Effector memory CD8-positive, alpha-beta T cell (primary cell): ENCODE data around the gene RNF168.
"Not testable (repeated sequence)": the region's sequence is repeated elsewhere in the genome, so short reads cannot be mapped to it uniquely, and the experiment has no call there.

Experiments used
- ATAC-seq: fragments of 150-1000 bp; cut with Tn5 transposase; replicated peaks from 2 replicates; pipeline ENCODE4 v1.10.0; 2021; ENCODE audit warnings: mild to moderate bottlenecking, moderate library complexity
- DNase-seq, 3 experiments: peaks; one replicate each; pipeline ENCODE4 v3.0.0; 2021
- H3K27ac Mint-ChIP-seq, 2 donors: one replicate each; pipeline ENCODE4 v1.8.0; 2022; ENCODE audit warnings: mild to moderate bottlenecking in 2 of 2, mixed read lengths in 2 of 2, moderate library complexity in 2 of 2
- H3K27me3 Mint-ChIP-seq, 2 donors: one replicate each; pipeline ENCODE4 v1.8.0; 2022; ENCODE audit warnings: mixed read lengths in 2 of 2
- H3K36me3 Mint-ChIP-seq: one replicate; pipeline ENCODE4 v1.8.0; 2022; ENCODE audit warnings: mild to moderate bottlenecking, moderate library complexity, mixed read lengths; ENCODE audit not compliant: insufficient read depth
- H3K4me1 Mint-ChIP-seq, 2 donors: one replicate each; pipeline ENCODE4 v1.8.0; 2022; ENCODE audit warnings: low read depth in 2 of 2, mixed read lengths in 2 of 2
- H3K4me3 Mint-ChIP-seq, 2 donors: one replicate each; pipeline ENCODE4 v1.8.0; 2022; ENCODE audit warnings: mild to moderate bottlenecking in 2 of 2, mixed read lengths in 2 of 2, moderate library complexity in 2 of 2
- H3K9me3 Mint-ChIP-seq, 2 donors: one replicate each; pipeline ENCODE4 v1.8.0; 2022; ENCODE audit warnings: mixed read lengths in 2 of 2

The RNF168 gene

GRCh38 chr3:196511108-196511507 is 7.5 kb upstream of the RNF168 start:
- not testable (repeated sequence) for DNase-seq, H3K4me3 Mint-ChIP-seq, H3K27ac Mint-ChIP-seq, H3K9me3 Mint-ChIP-seq, H3K4me1 Mint-ChIP-seq, H3K36me3 Mint-ChIP-seq, ATAC-seq
- peaks cover 13 to 19% of the 10 kb centered on the region in 2 donors for H3K27me3 Mint-ChIP-seq

DNA sequence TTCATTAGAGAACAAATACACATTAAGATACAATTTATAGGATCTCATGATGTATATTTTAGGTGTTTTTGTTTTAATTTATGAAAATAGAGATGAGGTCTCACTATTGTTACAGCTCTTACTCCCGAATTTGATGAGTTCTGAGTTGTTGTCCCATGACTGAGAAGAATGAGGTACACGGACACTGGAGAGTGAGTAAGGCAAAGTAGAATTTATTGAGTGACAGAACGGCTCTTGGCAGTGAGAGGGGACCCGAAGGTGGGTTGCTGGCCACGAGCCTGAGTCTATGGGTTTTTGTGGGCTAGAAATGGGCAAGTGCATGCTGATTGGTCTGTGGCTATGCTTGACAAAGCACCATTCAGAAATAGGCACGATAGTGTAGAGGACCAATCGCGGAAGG is 3.1 kb upstream of the RNF168 start:
- no peak for ATAC-seq
- Mint-ChIP-seq H3K27ac (no peak overlapping the region), H3K4me3 (no peak overlapping the region), H3K9me3 (no peaks in the 10 kb centered on the region), H3K27me3 (peaks cover 0 to under 1% of the 10 kb centered on the region in 2 donors), H3K4me1 (peaks cover 14 to 16% of the 10 kb centered on the region in 2 donors), H3K36me3 (peaks cover 27% of the 10 kb centered on the region)
- DNase-seq = no peak

DNA sequence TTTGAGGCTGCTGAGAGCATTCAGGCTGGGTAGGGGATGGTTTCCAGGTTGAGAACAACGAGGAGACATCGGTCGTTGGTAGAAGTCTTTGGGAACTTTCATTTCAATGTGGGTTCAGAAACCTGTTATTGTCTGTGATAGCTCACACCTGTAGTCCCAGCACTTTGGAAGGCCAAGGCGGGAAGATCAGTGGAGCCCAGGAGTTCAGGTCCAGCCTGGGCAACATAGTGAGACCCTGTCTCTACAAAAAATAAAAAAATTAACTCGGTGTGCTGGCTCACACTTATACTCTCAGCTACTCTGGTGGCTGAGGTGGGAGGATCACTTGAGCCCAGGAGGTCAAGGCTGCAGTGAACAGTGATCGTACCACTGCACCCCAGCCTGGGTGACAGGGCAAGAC is 988 bp upstream of the RNF168 start:
- Mint-ChIP-seq H3K36me3 (peaks cover 36% of the 10 kb centered on the region), H3K27ac (peak overlapping the region in 1 of 2 donors; percentile 96), H3K4me1 (peaks cover 30 to 34% of the 10 kb centered on the region in 2 donors), H3K27me3 (no peaks in the 10 kb centered on the region), H3K9me3 (no peaks in the 10 kb centered on the region), H3K4me3 (peak overlapping the region; percentile 99 to 100)
- ATAC-seq (no peak), DNase-seq (no peak)

DNA sequence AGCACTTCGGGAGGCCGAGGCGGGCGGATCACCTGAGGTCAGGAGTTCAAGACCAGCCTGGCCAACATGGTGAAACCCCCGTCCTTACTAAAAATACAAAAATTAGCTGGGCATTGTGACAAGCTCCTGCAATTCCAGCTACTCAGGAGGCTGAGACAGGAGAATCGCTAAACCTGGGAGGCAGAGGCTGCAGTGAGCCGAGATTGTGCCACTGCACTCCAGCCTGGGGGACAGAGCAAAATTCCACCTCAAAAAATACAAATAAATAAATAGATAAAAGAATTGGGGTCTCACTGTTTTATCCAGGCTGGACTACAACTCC is 470 bp upstream of the RNF168 start:
- H3K36me3 Mint-ChIP-seq = peaks cover 39% of the 10 kb centered on the region
- ATAC-seq, DNase-seq, H3K9me3 Mint-ChIP-seq, H3K27me3 Mint-ChIP-seq: not testable (repeated sequence)
- peak overlapping the region; percentile 99 to 100 for H3K4me3 Mint-ChIP-seq
- peak overlapping the region; percentile 96 to 98 for H3K27ac Mint-ChIP-seq
- peaks cover 35 to 39% of the 10 kb centered on the region in 2 donors for H3K4me1 Mint-ChIP-seq

DNA sequence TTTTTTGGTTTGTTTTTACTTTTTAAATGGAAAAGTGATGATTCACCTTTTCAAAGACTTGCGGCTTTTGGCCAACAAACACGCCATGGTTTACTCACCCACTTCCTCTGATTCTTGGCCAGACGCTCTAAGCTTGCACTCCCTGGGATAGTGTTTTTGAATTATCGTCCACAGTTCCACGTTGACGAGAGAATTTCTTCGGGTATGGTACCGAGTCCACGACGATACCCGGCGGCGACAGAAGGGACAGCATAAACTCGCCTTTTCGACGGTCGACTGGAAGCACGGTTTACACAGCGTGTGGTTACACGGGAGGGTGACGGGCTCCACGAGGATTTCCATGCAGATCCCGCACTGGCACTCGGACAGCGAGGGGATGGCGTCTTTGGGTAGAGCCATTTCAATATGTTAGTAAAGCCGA is 783 bp downstream of the RNF168 start:
- peak; percentile 48 to 54 (median 51) for DNase-seq
- ATAC-seq = peak; percentile 56
- no peaks in the 10 kb centered on the region for H3K27me3 Mint-ChIP-seq
- H3K36me3 Mint-ChIP-seq = peaks cover 43% of the 10 kb centered on the region
- H3K27ac Mint-ChIP-seq = peak overlapping the region; percentile 96 to 98
- peak overlapping the region; percentile 99 to 100 for H3K4me3 Mint-ChIP-seq
- H3K4me1 Mint-ChIP-seq = peaks cover 41 to 49% of the 10 kb centered on the region in 2 donors
- no peaks in the 10 kb centered on the region for H3K9me3 Mint-ChIP-seq

DNA sequence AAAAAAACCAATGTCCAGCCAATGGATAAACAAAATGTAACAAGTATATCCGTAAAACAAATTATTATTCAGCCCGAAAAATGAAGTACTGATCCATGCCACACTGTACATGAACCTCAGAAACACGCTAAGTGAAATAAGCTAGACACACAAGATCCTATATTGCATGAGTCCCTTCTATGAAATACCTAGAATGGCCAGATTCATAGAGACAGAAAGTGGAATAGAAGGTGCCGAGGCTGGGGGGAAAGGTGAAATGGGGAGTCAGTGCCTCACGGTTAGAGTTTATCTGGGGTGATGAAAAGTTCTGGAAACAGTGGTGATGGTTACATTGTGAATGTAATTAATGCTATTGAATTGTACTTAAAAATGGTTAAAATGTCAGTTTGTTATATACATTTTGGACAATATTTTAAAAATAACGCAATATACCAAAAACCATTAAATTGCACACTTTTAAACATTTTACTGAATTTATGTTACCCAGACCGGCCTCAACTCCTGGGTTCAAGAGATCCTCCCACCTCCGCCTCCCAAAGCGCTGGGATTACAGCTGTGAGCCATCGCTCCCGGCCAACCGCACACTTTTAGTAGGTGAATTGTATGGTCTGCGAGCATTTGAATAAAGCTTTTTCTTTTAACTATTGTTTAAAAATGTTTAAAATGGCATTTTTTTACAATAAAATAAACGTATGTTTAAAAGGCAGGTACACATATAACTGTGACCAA is 2.1 kb downstream of the RNF168 start:
- ATAC-seq (no peak), DNase-seq (no peak)
- H3K27ac Mint-ChIP-seq = peak overlapping the region; percentile 96 to 98
- peaks cover 53% of the 10 kb centered on the region for H3K36me3 Mint-ChIP-seq
- H3K9me3 Mint-ChIP-seq = no peaks in the 10 kb centered on the region
- no peaks in the 10 kb centered on the region for H3K27me3 Mint-ChIP-seq
- peaks cover 43 to 62% of the 10 kb centered on the region in 2 donors for H3K4me1 Mint-ChIP-seq
- peak overlapping the region; percentile 99 to 100 for H3K4me3 Mint-ChIP-seq

- Mint-ChIP-seq H3K4me1 (peaks cover 48 to 71% of the 10 kb centered on the region in 2 donors), H3K27ac (peak overlapping the region; percentile 1 to 70), H3K9me3 (no peaks in the 10 kb centered on the region), H3K27me3 (no peaks in the 10 kb centered on the region), H3K4me3 (peak overlapping the region; percentile 99 to 100), H3K36me3 (peaks cover 57% of the 10 kb centered on the region)
- ATAC-seq (no peak), DNase-seq (no peak)
These were observed 3.6 kb downstream of the RNF168 start for GRCh38 chr3:196499807-196500524.

DNA sequence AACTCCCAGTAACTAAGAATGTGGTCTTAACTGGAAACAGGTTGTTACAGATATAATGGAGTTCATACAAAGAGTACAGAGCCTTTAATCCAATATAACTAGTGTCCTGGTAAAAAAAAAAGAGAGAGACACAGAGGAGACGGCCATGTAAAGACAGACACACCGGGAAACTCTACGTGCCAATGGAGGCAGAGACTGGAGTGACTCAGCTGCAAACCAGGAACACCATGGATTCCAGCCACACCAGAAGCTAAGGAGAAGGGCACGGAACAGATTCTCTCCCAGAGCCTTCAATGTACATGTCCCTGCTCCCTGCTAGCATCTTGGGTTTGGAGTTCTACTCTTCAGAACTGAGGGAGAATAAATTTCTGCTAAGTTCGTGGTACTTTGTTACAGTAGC is 4.5 kb downstream of the RNF168 start:
- Mint-ChIP-seq H3K9me3 (no peaks in the 10 kb centered on the region), H3K4me1 (peaks cover 45 to 68% of the 10 kb centered on the region in 2 donors), H3K4me3 (peak overlapping the region; percentile 99 to 100), H3K36me3 (peaks cover 60% of the 10 kb centered on the region), H3K27ac (no peak overlapping the region), H3K27me3 (no peaks in the 10 kb centered on the region)
- ATAC-seq = no peak
- DNase-seq = no peak

DNA sequence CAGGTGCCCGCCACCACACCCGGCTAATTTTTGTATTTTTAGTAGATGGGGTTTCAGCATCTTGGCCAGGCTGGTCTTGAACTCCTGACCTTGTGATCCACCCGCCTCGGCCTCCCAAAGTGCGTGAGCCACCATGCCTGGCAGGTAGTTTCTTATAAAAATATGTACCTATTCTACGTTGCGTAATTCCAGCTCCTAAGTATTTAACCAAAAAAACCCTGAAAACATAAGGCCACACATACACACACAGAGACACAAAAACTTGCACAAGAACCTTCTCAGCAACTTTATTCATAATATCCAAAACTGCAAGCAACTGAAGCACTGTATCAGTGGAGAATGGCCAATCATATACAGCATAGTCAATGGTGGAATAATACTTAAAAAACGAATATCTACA is 5.3 kb downstream of the RNF168 start:
- Mint-ChIP-seq H3K27me3 (no peaks in the 10 kb centered on the region), H3K27ac (no peak overlapping the region), H3K9me3 (no peaks in the 10 kb centered on the region), H3K4me3 (peak overlapping the region; percentile 99 to 100), H3K4me1 (peaks cover 42 to 65% of the 10 kb centered on the region in 2 donors), H3K36me3 (peaks cover 55% of the 10 kb centered on the region)
- no peak for DNase-seq
- ATAC-seq = no peak

- Mint-ChIP-seq H3K4me1 (peaks cover 39 to 64% of the 10 kb centered on the region in 2 donors), H3K36me3 (peaks cover 41% of the 10 kb centered on the region), H3K27ac (peak overlapping the region; percentile 13 to 63), H3K27me3 (no peaks in the 10 kb centered on the region), H3K4me3 (no peak overlapping the region), H3K9me3 (no peaks in the 10 kb centered on the region)
- DNase-seq (no peak), ATAC-seq (no peak)
These were observed 7.4 kb downstream of the RNF168 start for GRCh38 chr3:196496183-196496582.

- no peaks in the 10 kb centered on the region for H3K27me3 Mint-ChIP-seq
- H3K9me3 Mint-ChIP-seq = no peaks in the 10 kb centered on the region
- no peak overlapping the region for H3K27ac Mint-ChIP-seq
- ATAC-seq (no peak), DNase-seq (no peak)
- peaks cover 39% of the 10 kb centered on the region for H3K36me3 Mint-ChIP-seq
- peaks cover 24 to 55% of the 10 kb centered on the region in 2 donors for H3K4me1 Mint-ChIP-seq
- H3K4me3 Mint-ChIP-seq = no peak overlapping the region
These were observed 10.3 kb downstream of the RNF168 start for GRCh38 chr3:196493292-196493691.

DNA sequence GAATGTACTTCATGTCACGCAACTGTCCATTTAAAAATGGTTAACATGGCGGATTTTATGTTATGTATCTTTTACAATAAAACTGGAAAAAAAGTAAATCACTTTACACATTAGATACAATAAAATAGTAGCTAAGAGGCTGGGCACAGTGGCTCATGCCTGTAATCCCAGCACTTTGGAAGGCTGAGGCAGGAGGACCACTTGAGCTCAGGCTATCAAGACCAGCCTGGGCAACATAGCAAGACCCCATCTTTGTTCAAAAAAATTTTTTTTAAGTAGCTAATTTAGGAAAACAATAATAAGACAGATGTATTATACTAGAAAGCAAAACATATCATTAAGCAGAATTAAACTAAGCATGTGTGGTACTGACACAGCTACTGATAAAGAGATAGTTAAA is 11.5 kb downstream of the RNF168 start:
- H3K27me3 Mint-ChIP-seq = no peaks in the 10 kb centered on the region
- no peak overlapping the region for H3K27ac Mint-ChIP-seq
- peaks cover 47% of the 10 kb centered on the region for H3K36me3 Mint-ChIP-seq
- H3K4me3 Mint-ChIP-seq = no peak overlapping the region
- H3K4me1 Mint-ChIP-seq = peaks cover 21 to 49% of the 10 kb centered on the region in 2 donors
- no peak for ATAC-seq
- DNase-seq = no peak
- no peaks in the 10 kb centered on the region for H3K9me3 Mint-ChIP-seq

DNA sequence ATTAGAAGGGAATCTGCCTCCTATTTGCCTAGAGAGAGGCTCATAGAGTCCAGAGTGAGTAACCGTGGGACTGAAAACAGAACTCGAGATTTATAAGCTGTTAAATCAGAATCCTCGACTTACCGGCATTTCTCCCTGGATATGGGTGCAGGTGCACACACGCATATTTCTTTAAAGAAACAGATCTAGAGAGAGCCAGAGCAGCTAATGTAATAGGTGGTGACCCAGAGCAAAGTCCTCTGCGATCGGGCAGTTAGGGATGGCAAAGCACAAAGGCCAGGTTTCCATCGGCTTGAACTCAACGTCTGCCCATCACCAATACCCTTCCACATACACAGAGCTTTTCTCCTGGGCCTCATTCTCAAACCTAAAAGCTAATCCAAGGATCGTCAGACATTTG is 13.8 kb downstream of the RNF168 start:
- H3K9me3 Mint-ChIP-seq = no peaks in the 10 kb centered on the region
- DNase-seq (no peak), ATAC-seq (no peak)
- no peaks in the 10 kb centered on the region for H3K27me3 Mint-ChIP-seq
- H3K27ac Mint-ChIP-seq = peak overlapping the region; percentile 23 to 31
- H3K4me3 Mint-ChIP-seq = no peak overlapping the region
- H3K36me3 Mint-ChIP-seq = peaks cover 57% of the 10 kb centered on the region
- H3K4me1 Mint-ChIP-seq = peaks cover 15 to 33% of the 10 kb centered on the region in 2 donors

DNA sequence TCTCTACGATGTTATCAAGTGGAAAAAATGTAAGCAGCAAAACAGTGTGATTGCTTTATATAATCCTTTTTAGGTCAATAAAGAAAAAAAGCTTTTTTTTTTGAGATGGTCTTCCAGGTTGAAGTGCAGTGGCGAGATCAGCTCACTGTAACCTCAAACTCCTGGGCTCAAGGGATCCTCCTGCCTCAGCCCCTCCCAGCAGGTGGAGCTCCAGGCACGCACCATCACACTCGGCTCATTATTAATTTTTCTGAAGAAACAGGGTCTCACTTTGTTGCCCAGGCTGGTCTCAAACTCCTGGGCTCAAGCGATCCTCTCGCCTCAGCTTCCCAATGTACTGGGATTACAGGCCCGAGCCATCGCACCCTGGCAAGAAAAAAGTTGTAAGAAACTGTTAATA is 17.3 kb downstream of the RNF168 start:
- no peak for ATAC-seq
- Mint-ChIP-seq H3K36me3 (peaks cover 80% of the 10 kb centered on the region), H3K9me3 (no peaks in the 10 kb centered on the region), H3K4me1 (peaks cover 9 to 22% of the 10 kb centered on the region in 2 donors), H3K27me3 (no peaks in the 10 kb centered on the region), H3K4me3 (no peak overlapping the region), H3K27ac (no peak overlapping the region)
- DNase-seq = no peak
